Neural crest cell (in vitro differentiated cells): ENCODE data around the gene XYLT1. TPM values are rescaled to one million over a fixed set of nuclear protein-coding genes. Genes with fewer than 3 reads are reported as not detected.

Source experiments
- DNase-seq: peaks from one replicate; pipeline ENCODE4 v3.0.0; 2021; ENCODE audit warnings: low read depth, mixed read lengths, low spot score
- H3K27ac Mint-ChIP-seq: one replicate; pipeline ENCODE4 v1.8.0; 2021; ENCODE audit warnings: mild to moderate bottlenecking, mixed read lengths; ENCODE audit not compliant: unreplicated experiment
- H3K27me3 Mint-ChIP-seq: 2 replicates; pipeline ENCODE4 v1.8.0; 2021; ENCODE audit warnings: low read depth, mild to moderate bottlenecking, mixed read lengths
- H3K36me3 Mint-ChIP-seq: 2 replicates; pipeline ENCODE4 v1.8.0; 2021; ENCODE audit warnings: low read depth, mild to moderate bottlenecking, mixed read lengths
- H3K4me1 Mint-ChIP-seq: 2 replicates; pipeline ENCODE4 v1.8.0; 2021; ENCODE audit warnings: mixed read lengths
- H3K4me3 Mint-ChIP-seq: one replicate; pipeline ENCODE4 v1.8.0; 2021; ENCODE audit warnings: mild to moderate bottlenecking, mixed read lengths
- H3K9me3 Mint-ChIP-seq: 2 replicates; pipeline ENCODE4 v1.8.0; 2021; ENCODE audit warnings: mixed read lengths
- total RNA-seq: library from RNA; stranded (reverse); gene quantifications from 2 replicates; pipeline ENCODE4 v1.2.1, GENCODE V29; 2021
- TF ChIP-seq, protein P1 (sequence below): fragments of 200-600 bp; sonication (generic); conservative IDR thresholded peaks from 2 replicates; pipeline ENCODE4 v1.5.0; 2021; ENCODE audit warnings: antibody characterized with exemption, mild to moderate bottlenecking

Gene XYLT1
- total RNA-seq, 1 donor from 2014 or later, result 15.0 TPM

DNA sequence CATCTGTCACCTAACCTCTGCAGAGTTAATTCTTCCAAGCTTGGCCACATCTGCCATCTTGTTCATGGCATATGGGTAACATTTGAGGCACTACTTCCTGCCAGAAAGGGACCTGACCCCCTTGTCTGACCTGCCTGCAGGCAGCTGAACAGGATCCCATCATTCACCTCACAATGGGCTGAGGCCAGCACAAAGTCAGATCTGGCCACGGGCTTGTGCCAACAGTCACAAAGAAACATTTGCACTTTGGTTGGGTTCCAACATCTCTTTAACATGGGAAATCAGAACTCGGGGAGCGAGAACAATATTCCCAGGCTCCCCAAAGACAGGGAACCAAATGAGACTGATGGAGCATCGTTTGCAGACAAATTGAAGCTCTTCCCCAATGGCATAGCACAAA, 116.1 kb downstream of the XYLT1 start:
- Mint-ChIP-seq H3K27me3 (no peaks in the 10 kb centered on the region), H3K4me3 (no peak overlapping the region), H3K36me3 (no peaks in the 10 kb centered on the region), H3K9me3 (no peaks in the 10 kb centered on the region), H3K27ac (peak overlapping the region; percentile 70), H3K4me1 (peaks cover 63% of the 10 kb centered on the region)
- TF ChIP-seq, protein P1, sequence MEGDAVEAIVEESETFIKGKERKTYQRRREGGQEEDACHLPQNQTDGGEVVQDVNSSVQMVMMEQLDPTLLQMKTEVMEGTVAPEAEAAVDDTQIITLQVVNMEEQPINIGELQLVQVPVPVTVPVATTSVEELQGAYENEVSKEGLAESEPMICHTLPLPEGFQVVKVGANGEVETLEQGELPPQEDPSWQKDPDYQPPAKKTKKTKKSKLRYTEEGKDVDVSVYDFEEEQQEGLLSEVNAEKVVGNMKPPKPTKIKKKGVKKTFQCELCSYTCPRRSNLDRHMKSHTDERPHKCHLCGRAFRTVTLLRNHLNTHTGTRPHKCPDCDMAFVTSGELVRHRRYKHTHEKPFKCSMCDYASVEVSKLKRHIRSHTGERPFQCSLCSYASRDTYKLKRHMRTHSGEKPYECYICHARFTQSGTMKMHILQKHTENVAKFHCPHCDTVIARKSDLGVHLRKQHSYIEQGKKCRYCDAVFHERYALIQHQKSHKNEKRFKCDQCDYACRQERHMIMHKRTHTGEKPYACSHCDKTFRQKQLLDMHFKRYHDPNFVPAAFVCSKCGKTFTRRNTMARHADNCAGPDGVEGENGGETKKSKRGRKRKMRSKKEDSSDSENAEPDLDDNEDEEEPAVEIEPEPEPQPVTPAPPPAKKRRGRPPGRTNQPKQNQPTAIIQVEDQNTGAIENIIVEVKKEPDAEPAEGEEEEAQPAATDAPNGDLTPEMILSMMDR, result no peak
- no peak for DNase-seq

DNA sequence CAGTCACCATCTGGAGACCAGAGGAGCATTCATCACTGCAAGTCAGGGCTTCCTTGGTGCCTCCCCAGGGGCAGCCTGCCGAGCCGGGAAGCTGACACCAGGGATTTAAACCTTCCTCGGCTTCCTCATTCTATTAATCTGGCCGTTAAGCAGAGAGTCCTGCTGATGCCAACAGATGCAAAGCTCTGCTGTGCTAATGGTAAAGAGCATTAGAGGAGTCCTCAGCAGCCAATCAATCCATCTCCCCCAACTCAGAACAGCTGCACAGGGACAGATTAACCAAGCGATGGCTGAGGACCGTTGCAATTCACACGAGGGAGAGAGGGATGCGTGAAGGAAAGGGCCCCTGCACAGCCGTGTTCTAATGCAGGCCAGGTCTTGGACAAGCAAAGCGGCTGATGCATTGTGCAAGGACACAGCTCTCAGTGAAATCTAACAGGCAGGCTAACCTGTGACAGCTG, 116.6 kb downstream of the XYLT1 start:
- H3K4me3 Mint-ChIP-seq, result no peak overlapping the region
- H3K4me1 Mint-ChIP-seq, result peaks cover 58% of the 10 kb centered on the region
- H3K9me3 Mint-ChIP-seq, result no peaks in the 10 kb centered on the region
- peak overlapping the region; percentile 86 for H3K27ac Mint-ChIP-seq
- no peak for DNase-seq
- H3K27me3 Mint-ChIP-seq, result no peaks in the 10 kb centered on the region
- H3K36me3 Mint-ChIP-seq, result no peaks in the 10 kb centered on the region
- TF ChIP-seq, protein P1, result no peak

DNA sequence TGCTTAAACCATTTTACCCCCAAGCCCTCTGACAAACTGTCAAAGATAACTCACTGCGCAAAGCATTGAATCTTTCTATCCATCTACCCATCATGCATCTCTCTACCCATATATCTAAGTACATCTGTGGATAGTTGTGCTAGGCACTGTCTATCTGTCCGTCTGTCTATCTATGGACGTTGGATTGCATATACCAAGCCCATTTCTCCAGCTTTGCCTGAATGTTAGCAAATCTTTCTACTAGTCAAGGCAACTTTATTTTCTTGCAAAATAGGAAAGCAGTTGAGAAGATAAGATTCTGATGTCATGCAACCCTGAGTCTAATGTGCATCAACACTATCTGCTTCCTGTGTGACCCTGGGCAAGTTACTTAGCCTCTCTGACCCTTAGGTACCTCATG, 117.2 kb downstream of the XYLT1 start:
- no peaks in the 10 kb centered on the region for H3K27me3 Mint-ChIP-seq
- H3K27ac Mint-ChIP-seq, result no peak overlapping the region
- H3K4me1 Mint-ChIP-seq, result peaks cover 56% of the 10 kb centered on the region
- TF ChIP-seq, protein P1, result no peak
- no peaks in the 10 kb centered on the region for H3K9me3 Mint-ChIP-seq
- no peak for DNase-seq
- no peaks in the 10 kb centered on the region for H3K36me3 Mint-ChIP-seq
- H3K4me3 Mint-ChIP-seq, result no peak overlapping the region

DNA sequence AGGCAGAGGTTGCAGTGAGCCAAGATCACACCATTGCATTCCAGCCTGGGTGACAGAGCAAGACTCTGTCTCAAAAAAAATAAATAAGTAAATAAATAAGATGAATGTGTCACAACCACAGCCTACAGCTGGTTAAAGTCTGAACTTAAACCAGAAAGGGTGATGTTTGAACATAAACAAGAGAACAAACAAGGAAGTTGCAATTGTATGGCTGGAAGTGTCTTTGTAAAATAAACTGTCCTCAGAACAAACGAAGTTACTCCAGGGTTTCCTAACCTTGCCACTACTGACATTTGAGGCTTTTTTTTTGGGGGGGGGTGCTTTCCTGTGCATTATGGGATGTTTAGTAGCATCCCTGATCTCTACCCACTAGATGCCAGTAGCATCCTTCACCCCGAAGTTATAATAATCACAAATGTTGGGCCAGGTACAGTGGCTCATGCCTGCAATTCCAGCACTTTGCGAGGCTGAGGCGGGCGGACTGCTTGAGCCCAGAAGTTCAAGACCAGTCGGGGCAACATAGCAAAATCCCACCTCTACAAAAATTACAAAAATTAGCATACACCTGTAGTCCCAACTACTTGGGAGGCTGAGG, 119.2 kb downstream of the XYLT1 start:
- DNase-seq, result no peak
- no peaks in the 10 kb centered on the region for H3K36me3 Mint-ChIP-seq
- peaks cover 59% of the 10 kb centered on the region for H3K4me1 Mint-ChIP-seq
- no peaks in the 10 kb centered on the region for H3K9me3 Mint-ChIP-seq
- no peak overlapping the region for H3K4me3 Mint-ChIP-seq
- TF ChIP-seq, protein P1, result no peak
- H3K27ac Mint-ChIP-seq, result peak overlapping the region; percentile 43
- no peaks in the 10 kb centered on the region for H3K27me3 Mint-ChIP-seq

DNA sequence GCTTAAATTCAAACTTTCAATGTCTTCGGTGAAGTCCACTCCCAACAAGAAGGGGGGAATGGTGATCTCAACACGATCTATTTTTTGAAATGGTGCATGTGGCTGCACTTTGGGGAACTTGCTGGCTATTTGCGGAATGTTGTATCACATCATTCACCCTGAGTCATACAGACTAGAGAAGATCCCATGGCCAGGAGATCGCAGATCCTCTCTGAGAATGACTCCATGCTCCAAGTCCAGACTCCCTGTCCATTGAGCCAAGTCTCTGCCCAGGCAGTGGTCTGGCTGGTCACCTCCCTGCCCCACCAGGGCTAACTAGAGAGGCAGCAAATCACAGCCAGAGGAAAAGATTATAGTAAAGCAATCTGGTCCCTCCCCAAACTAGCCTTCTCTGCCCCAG, 120.6 kb downstream of the XYLT1 start:
- no peaks in the 10 kb centered on the region for H3K36me3 Mint-ChIP-seq
- TF ChIP-seq, protein P1, result no peak
- no peaks in the 10 kb centered on the region for H3K9me3 Mint-ChIP-seq
- no peak overlapping the region for H3K4me3 Mint-ChIP-seq
- H3K4me1 Mint-ChIP-seq, result peaks cover 59% of the 10 kb centered on the region
- H3K27me3 Mint-ChIP-seq, result no peaks in the 10 kb centered on the region
- no peak for DNase-seq
- peak overlapping the region; percentile 57 for H3K27ac Mint-ChIP-seq
